ENCODE data around the gene COG6. TPM values are rescaled to one million over a fixed set of nuclear protein-coding genes. Genes with fewer than 3 reads are reported as not detected.

The COG6 gene
- total RNA-seq, 4 donors from 2014 or later, result 9.8 to 20.9 (median 15.8) TPM

DNA sequence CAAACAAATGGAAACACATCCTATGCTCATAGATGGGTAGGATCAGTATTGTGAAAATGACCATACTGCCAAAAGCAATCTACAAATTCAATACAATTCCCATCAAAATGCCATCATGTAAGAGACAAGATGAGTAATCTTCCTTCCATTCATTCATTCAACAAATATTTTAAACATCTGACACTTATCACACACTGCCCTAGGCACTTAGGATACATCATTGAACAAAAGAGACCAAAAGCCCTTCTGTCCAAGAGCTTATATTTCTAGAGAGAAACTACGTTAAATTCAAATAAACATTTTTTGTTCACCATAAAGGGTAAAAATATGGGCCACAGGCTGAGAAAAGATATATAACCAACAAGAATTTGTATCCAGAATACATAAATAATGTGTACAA is 32.0 kb upstream of the COG6 start:
- no peak for ATAC-seq (ENCODE audit: low FRiP score)
- TF ChIP-seq, protein P1, sequence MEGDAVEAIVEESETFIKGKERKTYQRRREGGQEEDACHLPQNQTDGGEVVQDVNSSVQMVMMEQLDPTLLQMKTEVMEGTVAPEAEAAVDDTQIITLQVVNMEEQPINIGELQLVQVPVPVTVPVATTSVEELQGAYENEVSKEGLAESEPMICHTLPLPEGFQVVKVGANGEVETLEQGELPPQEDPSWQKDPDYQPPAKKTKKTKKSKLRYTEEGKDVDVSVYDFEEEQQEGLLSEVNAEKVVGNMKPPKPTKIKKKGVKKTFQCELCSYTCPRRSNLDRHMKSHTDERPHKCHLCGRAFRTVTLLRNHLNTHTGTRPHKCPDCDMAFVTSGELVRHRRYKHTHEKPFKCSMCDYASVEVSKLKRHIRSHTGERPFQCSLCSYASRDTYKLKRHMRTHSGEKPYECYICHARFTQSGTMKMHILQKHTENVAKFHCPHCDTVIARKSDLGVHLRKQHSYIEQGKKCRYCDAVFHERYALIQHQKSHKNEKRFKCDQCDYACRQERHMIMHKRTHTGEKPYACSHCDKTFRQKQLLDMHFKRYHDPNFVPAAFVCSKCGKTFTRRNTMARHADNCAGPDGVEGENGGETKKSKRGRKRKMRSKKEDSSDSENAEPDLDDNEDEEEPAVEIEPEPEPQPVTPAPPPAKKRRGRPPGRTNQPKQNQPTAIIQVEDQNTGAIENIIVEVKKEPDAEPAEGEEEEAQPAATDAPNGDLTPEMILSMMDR (IDR thresholded peaks at IDR 0.05), result no peak

DNA sequence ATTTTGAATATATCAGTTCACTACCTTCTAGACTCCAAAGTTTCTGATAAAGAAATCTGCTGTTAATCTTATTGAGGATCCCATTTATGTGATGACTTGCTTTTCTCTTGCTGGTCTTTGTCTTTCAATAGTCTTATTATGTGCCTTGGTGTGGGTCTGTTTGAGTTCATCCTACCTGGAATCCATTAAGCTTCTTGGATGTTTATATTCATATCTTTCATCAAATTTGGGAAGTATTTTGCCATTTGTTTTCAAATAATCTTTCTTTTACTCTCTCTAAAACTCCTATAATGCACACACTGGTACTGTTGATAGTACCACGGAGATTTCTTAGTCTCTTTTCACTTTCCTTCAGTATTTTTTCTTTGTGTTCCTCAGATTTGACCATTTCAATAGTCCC is 24.2 kb upstream of the COG6 start:
- ATAC-seq (ENCODE audit: low FRiP score), result no peak
- no peak for DNase-seq (ENCODE audit: low spot score)
- TF ChIP-seq, protein P1 (IDR thresholded peaks at IDR 0.05), result no peak

More for the DNA sequence above, 32.0 kb upstream of the COG6 start:
- DNase-seq (ENCODE audit: low spot score), result no peak

- no peak for ATAC-seq (ENCODE audit: low FRiP score)
- TF ChIP-seq, protein P1 (IDR thresholded peaks at IDR 0.05), result no peak
- no peak for DNase-seq (ENCODE audit: low spot score)
Measured at GRCh38 chr13:39632994-39633393, 22.5 kb upstream of the COG6 start.

DNA sequence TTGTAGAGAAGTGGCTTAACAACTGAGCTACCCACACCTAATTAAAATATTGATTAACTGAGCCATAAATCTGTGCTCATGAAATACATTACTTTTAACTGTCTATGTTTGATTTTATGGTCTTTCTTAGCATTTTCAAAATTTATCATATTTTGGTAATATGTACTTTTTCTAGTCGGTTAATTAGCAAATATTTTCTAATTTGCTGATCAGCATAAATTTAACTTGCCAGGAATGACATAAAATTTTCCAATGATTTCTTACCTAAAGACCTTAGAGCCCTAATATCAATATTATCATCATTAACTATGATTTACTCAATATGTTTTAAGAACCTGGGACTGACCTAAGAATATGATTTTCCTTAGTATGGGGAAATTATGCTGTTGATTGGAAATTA is 19.9 kb upstream of the COG6 start:
- ATAC-seq (ENCODE audit: low FRiP score) (no peak), DNase-seq (ENCODE audit: low spot score) (no peak)
- TF ChIP-seq, protein P1 (IDR thresholded peaks at IDR 0.05), result no peak

DNA sequence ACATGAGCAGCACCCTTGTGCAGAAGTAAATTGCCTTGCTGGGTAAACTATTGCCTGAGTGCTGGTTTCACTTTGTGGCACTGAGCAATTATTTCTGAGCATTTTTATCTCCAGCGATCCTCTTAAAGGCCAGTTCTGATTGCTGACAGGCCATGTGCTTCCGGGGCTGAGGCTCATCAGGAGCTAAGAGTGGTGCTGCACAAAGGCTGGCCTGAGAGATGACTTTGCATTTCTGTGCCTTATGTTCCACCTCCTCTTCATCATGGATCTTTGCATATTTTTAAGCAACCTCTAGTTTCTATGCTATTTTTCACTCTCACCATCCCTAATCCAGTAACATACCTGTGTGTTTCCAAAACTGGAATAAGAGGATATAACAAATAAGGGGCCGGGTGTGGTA is 17.6 kb upstream of the COG6 start:
- DNase-seq (ENCODE audit: low spot score), result no peak
- TF ChIP-seq, protein P1 (IDR thresholded peaks at IDR 0.05), result no peak
- ATAC-seq (ENCODE audit: low FRiP score), result no peak

- ATAC-seq (ENCODE audit: low FRiP score) (no peak), DNase-seq (ENCODE audit: low spot score) (no peak)
- TF ChIP-seq, protein P1 (IDR thresholded peaks at IDR 0.05), result no peak
Measured at GRCh38 chr13:39641645-39642044, 13.8 kb upstream of the COG6 start.

GRCh38 chr13:39646122-39646521 is 9.3 kb upstream of the COG6 start:
- no peak for DNase-seq (ENCODE audit: low spot score)
- TF ChIP-seq, protein P1 (IDR thresholded peaks at IDR 0.05), result no peak
- no peak for ATAC-seq (ENCODE audit: low FRiP score)
